HepG2 (cell line): ENCODE measurements around the gene TAL2.

Experiments used
- CTCF ChIP-seq: sonication (generic); formaldehyde crosslinking; IDR thresholded peaks from 2 replicates; pipeline ENCODE4 v1.5.0; 2020; ENCODE audit warnings: mild to moderate bottlenecking, missing genetic modification reagents, moderate library complexity
- GABPA ChIP-seq, 2 experiments: IDR thresholded peaks; 2 replicates each; pipeline ENCODE4 v1.6.1; 2011 to 2016; ENCODE audit warnings: low read depth in 2 of 2, low read length in 1 of 2, missing biosample characterization in 1 of 2, missing genetic modification characterization in 1 of 2
- MXI1 ChIP-seq: IDR thresholded peaks from 3 replicates; pipeline ENCODE4 v1.6.1; 2012; ENCODE audit warnings: low read depth, low read length, inconsistent platforms, borderline replicate concordance
- POLR2A ChIP-seq, 2 experiments: IDR thresholded peaks; 2 replicates each; pipeline ENCODE4 v1.6.1; 2011; ENCODE audit warnings: low read depth in 2 of 2, low read length in 2 of 2, mild to moderate bottlenecking in 1 of 2, moderate library complexity in 1 of 2; ENCODE audit not compliant: insufficient read depth in 1 of 2
- YEATS2 ChIP-seq: sonication (generic); formaldehyde crosslinking; IDR thresholded peaks from 2 replicates; pipeline ENCODE4 v1.4.0; 2020; ENCODE audit warnings: missing genetic modification reagents, borderline replicate concordance
- ZBTB43 ChIP-seq: sonication (generic); formaldehyde crosslinking; conservative IDR thresholded peaks from 2 replicates; pipeline ENCODE4 v1.4.0; 2020; ENCODE audit warnings: missing genetic modification reagents
- TF ChIP-seq, protein P1 (sequence below): sonication (generic); formaldehyde crosslinking; IDR thresholded peaks from 2 replicates; pipeline ENCODE4 v1.5.1; 2020; ENCODE audit warnings: missing genetic modification reagents, mild to moderate bottlenecking, borderline replicate concordance

- TF ChIP-seq POLR2A (IDR thresholded peaks at IDR 0.05; ENCODE audit: insufficient read depth in 1 of 2, low read depth in 2 of 2, low read length in 2 of 2) (no peak), CTCF (no peak), GABPA (IDR thresholded peaks at IDR 0.05; ENCODE audit: low read depth, low read length) (no peak), GABPA (CRISPR knock-in tag; IDR thresholded peaks at IDR 0.05; ENCODE audit: low read depth) (no peak), YEATS2 (CRISPR knock-in tag) (no peak), MXI1 (no peak), ZBTB43 (no peak)
- TF ChIP-seq, protein P1, sequence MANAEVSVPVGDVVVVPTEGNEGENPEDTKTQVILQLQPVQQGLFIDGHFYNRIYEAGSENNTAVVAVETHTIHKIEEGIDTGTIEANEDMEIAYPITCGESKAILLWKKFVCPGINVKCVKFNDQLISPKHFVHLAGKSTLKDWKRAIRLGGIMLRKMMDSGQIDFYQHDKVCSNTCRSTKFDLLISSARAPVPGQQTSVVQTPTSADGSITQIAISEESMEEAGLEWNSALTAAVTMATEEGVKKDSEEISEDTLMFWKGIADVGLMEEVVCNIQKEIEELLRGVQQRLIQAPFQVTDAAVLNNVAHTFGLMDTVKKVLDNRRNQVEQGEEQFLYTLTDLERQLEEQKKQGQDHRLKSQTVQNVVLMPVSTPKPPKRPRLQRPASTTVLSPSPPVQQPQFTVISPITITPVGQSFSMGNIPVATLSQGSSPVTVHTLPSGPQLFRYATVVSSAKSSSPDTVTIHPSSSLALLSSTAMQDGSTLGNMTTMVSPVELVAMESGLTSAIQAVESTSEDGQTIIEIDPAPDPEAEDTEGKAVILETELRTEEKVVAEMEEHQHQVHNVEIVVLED (CRISPR knock-in tag) = no peak
Measured at GRCh38 chr9:105701145-105701544, 38.9 kb downstream of the TAL2 start.
